GM19351 (cell line): ENCODE data around the gene DIP2C.
"Not testable (repeated sequence)": the region's sequence is repeated elsewhere in the genome, so short reads cannot be mapped to it uniquely, and the experiment has no call there.

Experiments used
- ATAC-seq: cut with Tn5 transposase; IDR thresholded peaks from one replicate; pipeline ENCODE4 v1.9.1; 2021; ENCODE audit warnings: mild to moderate bottlenecking, moderate library complexity; ENCODE audit not compliant: unreplicated experiment

DIP2C gene

GRCh38 chr10:644076-644942, 45.2 kb downstream of the DIP2C start:
- no peak for ATAC-seq

- no peak for ATAC-seq
Measured at GRCh38 chr10:642186-642890, 47.1 kb downstream of the DIP2C start.

GRCh38 chr10:641149-642010, 48.1 kb downstream of the DIP2C start:
- no peak for ATAC-seq

- ATAC-seq, result no peak
Measured at GRCh38 chr10:640673-641045, 48.8 kb downstream of the DIP2C start.

- no peak for ATAC-seq
Measured at GRCh38 chr10:639751-640672, 49.5 kb downstream of the DIP2C start.

GRCh38 chr10:639001-639750, 50.3 kb downstream of the DIP2C start:
- no peak for ATAC-seq

- no peak for ATAC-seq
Measured at GRCh38 chr10:637771-638195, 51.7 kb downstream of the DIP2C start.

GRCh38 chr10:637221-637620, 52.2 kb downstream of the DIP2C start:
- no peak for ATAC-seq

- ATAC-seq, result no peak
Measured at GRCh38 chr10:636769-637168, 52.7 kb downstream of the DIP2C start.

GRCh38 chr10:636016-636730, 53.3 kb downstream of the DIP2C start:
- ATAC-seq, result no peak

GRCh38 chr10:635088-635861, 54.2 kb downstream of the DIP2C start:
- no peak for ATAC-seq

- ATAC-seq, result no peak
Measured at GRCh38 chr10:634256-634655, 55.2 kb downstream of the DIP2C start.

- ATAC-seq, result no peak
Measured at GRCh38 chr10:633279-634245, 55.9 kb downstream of the DIP2C start.

- not testable (repeated sequence) for ATAC-seq
Measured at GRCh38 chr10:632807-633177, 56.7 kb downstream of the DIP2C start.

- ATAC-seq, result not testable (repeated sequence)
Measured at GRCh38 chr10:632155-632806, 57.2 kb downstream of the DIP2C start.

GRCh38 chr10:631266-631665, 58.2 kb downstream of the DIP2C start:
- ATAC-seq, result no peak
